ENCODE measurements around the gene LNP1.

DNA sequence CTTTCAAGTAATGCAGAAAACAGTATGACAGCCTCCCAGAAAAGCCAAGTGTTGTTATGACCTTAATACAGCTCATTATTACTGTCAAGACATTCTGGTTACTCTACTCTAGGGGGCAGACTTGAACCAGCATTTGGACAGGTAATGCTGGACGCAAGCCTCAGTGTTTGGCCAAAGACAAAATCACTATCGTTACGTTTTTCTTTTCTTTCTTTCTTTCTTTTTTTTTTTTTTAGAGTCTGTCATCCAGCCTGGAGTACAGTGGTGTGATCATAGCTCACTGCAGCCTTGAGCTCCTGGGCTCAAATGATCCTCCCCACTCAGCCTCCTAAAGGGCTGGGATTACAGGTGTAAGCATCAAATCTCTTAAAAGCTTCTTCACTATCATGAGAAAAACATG, 61.7 kb downstream of the LNP1 start:
- TF ChIP-seq CTCF (IDR thresholded peaks at IDR 0.05; ENCODE audit: low read depth, low read length) (peak; percentile 58), POLR2A (IDR thresholded peaks at IDR 0.05; ENCODE audit: extremely low read depth, insufficient read length) (no peak)
